Stimulated activated effector memory CD8-positive, alpha-beta T cell treated with anti-CD3 and anti-CD28 coated beads, Interleukin-12 subunit alpha, Interleukin-12 subunit beta, amount 100 ng/mL, for 72 hours (primary cell): ENCODE measurements around the gene CFB.
A peak's percentile ranks its signal among the peaks of the same experiment; 100 is the strongest.
"Not testable (repeated sequence)": the region's sequence is repeated elsewhere in the genome, so short reads cannot be mapped to it uniquely, and the experiment has no call there.

ENCODE experiments used
- ATAC-seq: fragments of 150-1000 bp; cut with Tn5 transposase; 2 replicates; pipeline ENCODE4 v1.10.0; 2021
- DNase-seq, 2 donors: peaks; one replicate each; pipeline ENCODE4 v3.0.0; 2021 to 2022; ENCODE audit warnings: low spot score in 2 of 2
- H3K27ac Mint-ChIP-seq: one replicate; pipeline ENCODE4 v1.8.0; 2022; ENCODE audit warnings: mild to moderate bottlenecking, mixed read lengths
- H3K36me3 Mint-ChIP-seq: one replicate; pipeline ENCODE4 v1.8.0; 2022; ENCODE audit warnings: mild to moderate bottlenecking, mixed read lengths
- H3K4me1 Mint-ChIP-seq: one replicate; pipeline ENCODE4 v1.8.0; 2022; ENCODE audit warnings: mixed read lengths
- H3K4me3 Mint-ChIP-seq: one replicate; pipeline ENCODE4 v1.8.0; 2022; ENCODE audit warnings: mild to moderate bottlenecking, mixed read lengths
- H3K9me3 Mint-ChIP-seq: one replicate; pipeline ENCODE4 v1.8.0; 2022; ENCODE audit warnings: mixed read lengths

Gene CFB

GRCh38 chr6:31969712-31970603, 24.1 kb downstream of the CFB start:
- Mint-ChIP-seq H3K36me3 (peaks cover 90% of the 10 kb centered on the region), H3K4me1 (peaks cover 65% of the 10 kb centered on the region), H3K27ac (peak overlapping the region; percentile 99), H3K4me3 (peak overlapping the region; percentile 85), H3K9me3 (no peaks in the 10 kb centered on the region)
- ATAC-seq, result no peak
- DNase-seq, result no peak

GRCh38 chr6:31970604-31971271, 24.8 kb downstream of the CFB start:
- no peaks in the 10 kb centered on the region for H3K9me3 Mint-ChIP-seq
- H3K4me1 Mint-ChIP-seq, result peaks cover 65% of the 10 kb centered on the region
- ATAC-seq, result no peak
- peak overlapping the region; percentile 85 for H3K4me3 Mint-ChIP-seq
- peak overlapping the region; percentile 99 for H3K27ac Mint-ChIP-seq
- no peak for DNase-seq
- H3K36me3 Mint-ChIP-seq, result peaks cover 83% of the 10 kb centered on the region

- DNase-seq (peak in 1 of 2 donors; percentile 68), ATAC-seq (no peak)
- Mint-ChIP-seq H3K27ac (peak overlapping the region; percentile 99), H3K4me3 (peak overlapping the region; percentile 85), H3K9me3 (no peaks in the 10 kb centered on the region), H3K4me1 (peaks cover 60% of the 10 kb centered on the region), H3K36me3 (peaks cover 76% of the 10 kb centered on the region)
These were observed 25.5 kb downstream of the CFB start for GRCh38 chr6:31971279-31971992.

- peak; percentile 94 for ATAC-seq
- Mint-ChIP-seq H3K4me1 (peaks cover 52% of the 10 kb centered on the region), H3K36me3 (peaks cover 68% of the 10 kb centered on the region), H3K27ac (peak within 1 kb of the TSS; percentile 99), H3K9me3 (no peaks in the 10 kb centered on the region), H3K4me3 (peak within 1 kb of the TSS; percentile 85)
- DNase-seq, result peak; percentile 98 to 100
These were observed 26.3 kb downstream of the CFB start, which contains the start of gene DXO for GRCh38 chr6:31971993-31972708. Gene DXO (minus strand): TSS chr6:31972138. CDS start chr6:31971675, 463 bp downstream.

- DNase-seq, result no peak
- peaks cover 62% of the 10 kb centered on the region for H3K36me3 Mint-ChIP-seq
- H3K27ac Mint-ChIP-seq, result peak overlapping the region; percentile 99
- H3K4me3 Mint-ChIP-seq, result peak overlapping the region; percentile 85
- peaks cover 46% of the 10 kb centered on the region for H3K4me1 Mint-ChIP-seq
- H3K9me3 Mint-ChIP-seq, result no peaks in the 10 kb centered on the region
- peak; percentile 3 for ATAC-seq
These were observed 26.9 kb downstream of the CFB start for GRCh38 chr6:31972709-31973350.

GRCh38 chr6:31976065-31976464, 30.2 kb downstream of the CFB start:
- not testable (repeated sequence) for DNase-seq, H3K27ac Mint-ChIP-seq, ATAC-seq, H3K4me3 Mint-ChIP-seq, H3K9me3 Mint-ChIP-seq
- Mint-ChIP-seq H3K36me3 (peaks cover 29% of the 10 kb centered on the region), H3K4me1 (peaks cover 34% of the 10 kb centered on the region)

- H3K27ac Mint-ChIP-seq, result no peak overlapping the region
- H3K36me3 Mint-ChIP-seq, result peaks cover 11% of the 10 kb centered on the region
- no peaks in the 10 kb centered on the region for H3K9me3 Mint-ChIP-seq
- peaks cover 21% of the 10 kb centered on the region for H3K4me1 Mint-ChIP-seq
- no peak overlapping the region for H3K4me3 Mint-ChIP-seq
- no peak for ATAC-seq
- DNase-seq, result no peak
These were observed 32.0 kb downstream of the CFB start for GRCh38 chr6:31977816-31978431.

GRCh38 chr6:31978831-31979230, 32.9 kb downstream of the CFB start:
- Mint-ChIP-seq H3K4me1 (peaks cover 12% of the 10 kb centered on the region), H3K27ac (peak overlapping the region; percentile 83), H3K36me3 (peaks cover 8% of the 10 kb centered on the region), H3K9me3 (no peaks in the 10 kb centered on the region), H3K4me3 (no peak overlapping the region)
- ATAC-seq (no peak), DNase-seq (no peak)

GRCh38 chr6:31979238-31979898, 33.5 kb downstream of the CFB start:
- Mint-ChIP-seq H3K9me3 (no peaks in the 10 kb centered on the region), H3K36me3 (peaks cover 3% of the 10 kb centered on the region), H3K4me1 (peaks cover 6% of the 10 kb centered on the region), H3K27ac (peak overlapping the region; percentile 83), H3K4me3 (no peak overlapping the region)
- ATAC-seq, result no peak
- DNase-seq, result no peak

GRCh38 chr6:31980195-31980876, 34.4 kb downstream of the CFB start:
- H3K9me3 Mint-ChIP-seq, DNase-seq, ATAC-seq, H3K27ac Mint-ChIP-seq, H3K4me1 Mint-ChIP-seq, H3K4me3 Mint-ChIP-seq, H3K36me3 Mint-ChIP-seq: not testable (repeated sequence)

- H3K4me1 Mint-ChIP-seq, DNase-seq, H3K36me3 Mint-ChIP-seq, H3K9me3 Mint-ChIP-seq, H3K4me3 Mint-ChIP-seq, ATAC-seq, H3K27ac Mint-ChIP-seq: not testable (repeated sequence)
These were observed 35.1 kb downstream of the CFB start for GRCh38 chr6:31980998-31981397.

- ATAC-seq, H3K27ac Mint-ChIP-seq, DNase-seq, H3K36me3 Mint-ChIP-seq, H3K4me1 Mint-ChIP-seq, H3K4me3 Mint-ChIP-seq, H3K9me3 Mint-ChIP-seq: not testable (repeated sequence)
These were observed 35.8 kb downstream of the CFB start, which contains the start of gene C4A for GRCh38 chr6:31981744-31982143. Gene C4A (plus strand): TSS chr6:31982057. CDS start chr6:31982108, 51 bp downstream.

GRCh38 chr6:31989363-31989762, 43.5 kb downstream of the CFB start:
- H3K9me3 Mint-ChIP-seq, H3K4me1 Mint-ChIP-seq, H3K27ac Mint-ChIP-seq, H3K4me3 Mint-ChIP-seq, DNase-seq, ATAC-seq, H3K36me3 Mint-ChIP-seq: not testable (repeated sequence)
